Epithelial cell of esophagus (primary cell): ENCODE results near the gene PHF21A.

Experiments
- DNase-seq: peaks from one replicate; pipeline ENCODE4 v3.0.0; 2010; ENCODE audit warnings: low read depth
- H3K4me3 ChIP-seq: 2 replicates; pipeline ENCODE4 v1.5.1; 2011; ENCODE audit warnings: mild to moderate bottlenecking, low read length, control low read depth
- TF ChIP-seq, protein P1 (sequence below): IDR thresholded peaks from 2 replicates; pipeline ENCODE4 v1.5.1; 2011; ENCODE audit warnings: low read depth, mild to moderate bottlenecking, low read length, control low read depth, inconsistent platforms; ENCODE audit not compliant: insufficient read depth; ENCODE audit errors: missing control alignments

Gene PHF21A

DNA sequence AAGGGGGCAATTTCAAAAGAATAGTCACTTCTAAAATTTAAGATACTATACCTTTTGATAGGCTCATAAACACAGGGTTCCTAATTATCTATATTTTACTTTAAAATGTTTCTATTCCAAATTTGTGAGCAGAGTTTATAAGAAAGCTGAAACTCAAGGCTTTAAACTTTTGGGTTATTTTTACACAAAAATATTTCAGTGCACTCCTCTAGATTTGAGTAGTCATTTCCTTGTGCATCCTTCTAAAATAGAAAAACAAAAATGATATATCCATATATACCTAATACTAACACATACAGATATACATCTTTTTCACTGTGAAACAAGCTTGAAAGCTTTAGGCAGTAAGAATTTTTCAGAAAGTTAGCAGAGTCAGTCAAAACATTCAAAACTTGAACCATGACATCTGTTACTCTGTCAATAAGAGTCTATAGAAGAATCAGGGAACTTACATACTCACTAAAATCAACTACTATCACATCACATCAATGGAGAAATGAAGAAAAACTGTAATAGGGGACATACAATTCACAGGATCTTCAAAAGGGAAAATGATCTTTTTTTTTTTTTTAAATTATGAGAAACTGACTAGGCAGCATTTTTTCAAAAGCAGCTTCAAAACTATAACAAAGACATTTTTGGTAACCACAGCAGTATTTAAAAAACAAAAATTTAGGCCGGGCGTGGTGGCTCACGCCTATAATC is 5.1 kb downstream of the PHF21A start:
- TF ChIP-seq, protein P1, sequence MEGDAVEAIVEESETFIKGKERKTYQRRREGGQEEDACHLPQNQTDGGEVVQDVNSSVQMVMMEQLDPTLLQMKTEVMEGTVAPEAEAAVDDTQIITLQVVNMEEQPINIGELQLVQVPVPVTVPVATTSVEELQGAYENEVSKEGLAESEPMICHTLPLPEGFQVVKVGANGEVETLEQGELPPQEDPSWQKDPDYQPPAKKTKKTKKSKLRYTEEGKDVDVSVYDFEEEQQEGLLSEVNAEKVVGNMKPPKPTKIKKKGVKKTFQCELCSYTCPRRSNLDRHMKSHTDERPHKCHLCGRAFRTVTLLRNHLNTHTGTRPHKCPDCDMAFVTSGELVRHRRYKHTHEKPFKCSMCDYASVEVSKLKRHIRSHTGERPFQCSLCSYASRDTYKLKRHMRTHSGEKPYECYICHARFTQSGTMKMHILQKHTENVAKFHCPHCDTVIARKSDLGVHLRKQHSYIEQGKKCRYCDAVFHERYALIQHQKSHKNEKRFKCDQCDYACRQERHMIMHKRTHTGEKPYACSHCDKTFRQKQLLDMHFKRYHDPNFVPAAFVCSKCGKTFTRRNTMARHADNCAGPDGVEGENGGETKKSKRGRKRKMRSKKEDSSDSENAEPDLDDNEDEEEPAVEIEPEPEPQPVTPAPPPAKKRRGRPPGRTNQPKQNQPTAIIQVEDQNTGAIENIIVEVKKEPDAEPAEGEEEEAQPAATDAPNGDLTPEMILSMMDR, result no peak
- no peak overlapping the region for H3K4me3 ChIP-seq
- DNase-seq, result no peak

DNA sequence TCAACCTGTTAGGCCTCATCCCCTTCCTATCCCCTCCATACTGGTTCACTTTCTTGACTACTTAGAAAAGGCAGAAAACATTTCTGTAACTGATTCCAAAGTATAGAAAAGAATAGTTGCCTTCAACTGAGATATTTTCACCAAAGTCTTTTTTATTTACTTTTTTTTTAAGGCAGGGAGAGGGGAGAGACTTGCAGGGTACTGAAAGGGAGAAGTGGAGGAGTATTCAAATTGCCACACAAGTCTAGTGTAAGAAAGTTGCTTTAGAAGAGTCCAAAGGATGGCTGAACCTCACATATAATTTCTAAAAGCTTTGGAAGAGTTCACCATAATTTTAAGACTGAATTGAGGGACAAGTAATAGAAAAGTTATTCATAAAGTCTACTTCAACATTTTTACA is 6.3 kb downstream of the PHF21A start:
- no peak overlapping the region for H3K4me3 ChIP-seq
- TF ChIP-seq, protein P1, result no peak

DNA sequence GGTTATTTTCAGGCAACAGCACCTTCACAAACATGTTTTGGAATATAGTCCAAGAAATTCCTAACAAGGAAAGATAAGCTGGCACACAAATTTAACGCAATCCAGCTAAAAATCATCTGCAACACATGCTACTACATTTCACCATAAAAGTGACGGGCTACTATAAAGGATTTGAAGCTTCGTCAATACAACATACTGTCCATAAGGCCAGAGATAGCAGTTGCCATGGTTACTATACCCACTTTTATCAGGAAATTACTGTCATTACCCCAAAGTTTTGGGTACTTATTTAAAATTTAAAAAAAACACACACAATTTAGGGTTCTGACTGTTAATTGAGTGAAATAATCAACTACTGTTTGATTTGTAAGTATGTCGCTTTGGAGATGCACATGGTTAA is 6.9 kb downstream of the PHF21A start:
- no peak overlapping the region for H3K4me3 ChIP-seq
- TF ChIP-seq, protein P1, result no peak
- no peak for DNase-seq

More for the DNA sequence above, 6.3 kb downstream of the PHF21A start:
- DNase-seq, result no peak

DNA sequence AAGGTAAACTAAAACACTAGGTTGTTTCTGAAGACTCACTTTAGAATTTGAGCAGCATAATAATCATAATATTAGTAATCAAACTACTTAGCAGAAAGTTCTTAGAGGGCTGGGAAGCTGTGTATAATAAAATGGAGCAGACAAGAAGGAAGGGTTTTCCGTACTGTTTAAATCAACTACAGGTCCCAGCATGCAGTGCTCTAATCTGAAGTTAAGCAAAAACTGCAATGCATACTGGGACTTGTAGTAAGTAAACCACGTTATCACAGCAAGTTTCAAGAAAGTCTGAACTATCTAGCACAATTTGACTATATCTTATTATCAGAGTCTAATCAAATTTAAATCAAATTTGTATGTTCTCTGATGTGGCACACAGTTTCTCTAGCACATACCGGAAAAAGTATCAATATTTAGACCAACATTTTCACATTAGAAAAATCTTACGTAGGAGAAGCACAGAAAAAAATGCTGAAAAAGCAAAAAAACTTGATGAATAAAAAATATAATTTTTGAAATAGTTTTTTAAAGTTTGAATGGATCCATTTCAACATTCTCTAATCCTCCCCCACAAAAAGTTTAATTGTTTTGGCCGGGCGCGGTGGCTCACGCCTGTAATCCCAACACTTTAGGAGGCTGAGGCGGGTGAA is 8.2 kb downstream of the PHF21A start:
- no peak overlapping the region for H3K4me3 ChIP-seq
- TF ChIP-seq, protein P1, result no peak
- DNase-seq, result peak; percentile 77

DNA sequence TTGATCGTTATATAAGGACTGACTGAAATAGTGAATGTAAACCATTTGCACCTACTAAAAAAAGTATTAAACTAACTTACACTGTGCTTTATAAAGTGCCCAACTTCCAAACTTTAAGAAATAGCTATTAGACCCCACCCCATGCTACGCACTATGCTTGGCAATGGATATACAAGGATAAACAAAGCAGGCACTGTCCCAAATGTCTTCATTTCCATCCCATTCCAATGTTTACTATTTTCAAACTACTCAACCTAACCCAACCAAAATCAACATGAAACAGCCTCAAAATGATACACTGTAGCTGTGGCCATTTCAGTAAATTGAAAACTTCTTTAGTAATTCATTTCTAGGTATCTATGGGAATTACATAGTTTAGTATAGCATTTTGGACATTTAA is 12.5 kb downstream of the PHF21A start:
- no peak for DNase-seq
- no peak overlapping the region for H3K4me3 ChIP-seq
- TF ChIP-seq, protein P1, result no peak

DNA sequence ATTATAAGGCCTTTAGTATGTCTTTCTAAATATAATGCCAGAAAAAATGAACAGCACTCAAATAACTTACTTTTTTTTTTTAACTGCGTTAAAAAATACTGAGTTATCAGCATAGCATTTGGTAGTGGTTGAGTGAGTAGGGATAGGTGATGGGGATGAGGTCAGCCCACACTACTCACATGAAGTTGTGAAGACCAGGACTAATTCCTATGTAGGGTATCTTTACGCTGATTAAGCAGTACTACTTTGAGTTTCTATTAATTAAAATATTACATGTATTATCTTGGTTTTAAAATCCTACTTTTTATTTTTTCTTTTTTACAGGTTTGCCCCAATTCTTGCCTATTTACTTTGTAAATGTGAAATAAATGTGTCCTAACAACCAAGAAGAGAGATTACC is 13.5 kb downstream of the PHF21A start:
- no peak for DNase-seq
- TF ChIP-seq, protein P1, result no peak

DNA sequence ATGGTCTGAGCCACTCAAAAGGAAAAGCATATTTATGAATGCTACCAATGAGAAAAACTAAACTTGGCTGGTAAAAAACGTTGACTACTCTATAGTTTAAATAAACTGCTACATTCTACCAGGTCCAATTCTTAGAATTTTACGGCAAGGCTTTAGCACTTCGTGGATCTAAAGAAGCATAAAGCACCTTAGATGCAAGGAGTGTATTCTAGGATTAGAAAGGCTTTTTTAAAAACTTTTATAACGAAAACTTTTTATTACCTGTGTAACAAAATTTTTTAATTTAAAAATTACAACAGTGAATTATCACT is 13.9 kb downstream of the PHF21A start:
- TF ChIP-seq, protein P1, result no peak
- no peak for DNase-seq
- no peak overlapping the region for H3K4me3 ChIP-seq

More for the DNA sequence above, 13.5 kb downstream of the PHF21A start:
- no peak overlapping the region for H3K4me3 ChIP-seq
